ENCODE measurements around the gene HNRNPC. TPM values are rescaled to one million over a fixed set of nuclear protein-coding genes. Genes with fewer than 3 reads are reported as not detected.
A peak's percentile ranks its signal among the peaks of the same experiment; 100 is the strongest.

HNRNPC gene
- total RNA-seq, 4 donors from 2014 or later, result 260 to 396 (median 292) TPM

- H3K9me3 ChIP-seq, result peaks cover 0 to 7% (median 3%) of the 10 kb centered on the region in 4 donors
- no peak overlapping the region for H3K27ac ChIP-seq (replicated peaks in 1 of 4)
- intact Hi-C loops (cut with DNase I), result no loop called here
- peaks cover 0 to 1% (median under 1%) of the 10 kb centered on the region in 4 donors for H3K4me1 ChIP-seq
- 96% methylated on average over 2 of the region's 2 CpGs for WGBS
- peaks cover 0 to 6% (median 1%) of the 10 kb centered on the region in 4 donors for H3K36me3 ChIP-seq
- no peak for TF ChIP-seq CTCF (IDR thresholded peaks at IDR 0.05)
- TF ChIP-seq POLR2A (IDR thresholded peaks at IDR 0.05; ENCODE audit: low read depth), result no peak
- TF ChIP-seq EP300 (IDR thresholded peaks at IDR 0.05), result no peak
- no peak for TF ChIP-seq POLR2AphosphoS5 (IDR thresholded peaks at IDR 0.05)
- H3K4me3 ChIP-seq, result no peak overlapping the region
- DNase-seq (ENCODE audit: extremely low spot score), result no peak
- no peaks in the 10 kb centered on the region for H3K27me3 ChIP-seq
These were observed 71.6 kb downstream of the HNRNPC start for GRCh38 chr14:21197418-21198205.

GRCh38 chr14:21194597-21194996, 74.6 kb downstream of the HNRNPC start:
- Histone ChIP-seq H3K36me3 (no peaks in the 10 kb centered on the region), H3K27me3 (no peaks in the 10 kb centered on the region), H3K27ac (replicated peaks in 1 of 4) (no peak overlapping the region), H3K4me3 (no peak overlapping the region), H3K9me3 (peaks cover 0 to 7% (median 3%) of the 10 kb centered on the region in 4 donors), H3K4me1 (peaks cover 5 to 17% (median 14%) of the 10 kb centered on the region in 4 donors)
- intact Hi-C loops (cut with DNase I), result no loop called here
- no peak for TF ChIP-seq POLR2A (IDR thresholded peaks at IDR 0.05; ENCODE audit: low read depth)
- no peak for TF ChIP-seq CTCF (IDR thresholded peaks at IDR 0.05)
- TF ChIP-seq EP300 (IDR thresholded peaks at IDR 0.05), result no peak
- TF ChIP-seq POLR2AphosphoS5 (IDR thresholded peaks at IDR 0.05), result no peak
- DNase-seq (ENCODE audit: extremely low spot score), result no peak

GRCh38 chr14:21192875-21193535, 76.2 kb downstream of the HNRNPC start:
- H3K27ac ChIP-seq (replicated peaks in 1 of 4), result no peak overlapping the region
- intact Hi-C loops (cut with DNase I), result no loop called here
- WGBS, result 86% methylated on average over 4 of the region's 7 CpGs
- DNase-seq (ENCODE audit: extremely low spot score), result no peak
- H3K9me3 ChIP-seq, result peaks cover 0 to 7% (median 3%) of the 10 kb centered on the region in 4 donors
- H3K4me1 ChIP-seq, result peaks cover 5 to 17% (median 14%) of the 10 kb centered on the region in 4 donors
- H3K4me3 ChIP-seq, result no peak overlapping the region
- no peaks in the 10 kb centered on the region for H3K36me3 ChIP-seq
- TF ChIP-seq POLR2AphosphoS5 (IDR thresholded peaks at IDR 0.05) (no peak), POLR2A (IDR thresholded peaks at IDR 0.05; ENCODE audit: low read depth) (no peak), EP300 (IDR thresholded peaks at IDR 0.05) (no peak), CTCF (IDR thresholded peaks at IDR 0.05) (no peak)
- H3K27me3 ChIP-seq, result no peaks in the 10 kb centered on the region

- Histone ChIP-seq H3K4me3 (peak overlapping the region; percentile 43 to 48 (median 44)), H3K27me3 (no peaks in the 10 kb centered on the region), H3K27ac (replicated peaks in 1 of 4) (no peak overlapping the region), H3K36me3 (no peaks in the 10 kb centered on the region), H3K9me3 (peaks cover 0 to 6% (median 3%) of the 10 kb centered on the region in 4 donors), H3K4me1 (peaks cover 5 to 17% (median 14%) of the 10 kb centered on the region in 4 donors)
- intact Hi-C loops (cut with DNase I), result no loop called here
- WGBS, result 20% methylated on average over 1 of the region's 1 CpG
- TF ChIP-seq POLR2A (IDR thresholded peaks at IDR 0.05; ENCODE audit: low read depth) (no peak), EP300 (IDR thresholded peaks at IDR 0.05) (no peak), POLR2AphosphoS5 (IDR thresholded peaks at IDR 0.05) (no peak), CTCF (IDR thresholded peaks at IDR 0.05) (no peak)
- DNase-seq (ENCODE audit: extremely low spot score), result no peak
These were observed 76.8 kb downstream of the HNRNPC start for GRCh38 chr14:21192447-21192822.

Data from esophagus muscularis mucosa (tissue), 4 donors.